GM12801 (cell line): ENCODE measurements around the gene MANEA.

Experiments used
- CTCF ChIP-seq: IDR thresholded peaks from one replicate; pipeline ENCODE4 v1.5.1; 2011; ENCODE audit warnings: control low read depth; ENCODE audit not compliant: insufficient read length; ENCODE audit errors: extremely low read depth

Gene MANEA

GRCh38 chr6:95572098-95572497 lies 5.2 kb upstream of the MANEA start:
- TF ChIP-seq CTCF = no peak

- TF ChIP-seq CTCF = no peak
Measured at GRCh38 chr6:95574811-95575210, 2.5 kb upstream of the MANEA start.

GRCh38 chr6:95576218-95576997 lies 927 bp upstream of the MANEA start:
- no peak for TF ChIP-seq CTCF

GRCh38 chr6:95576998-95577303 lies 384 bp upstream of the MANEA start:
- TF ChIP-seq CTCF = no peak

- no peak for TF ChIP-seq CTCF
Measured at GRCh38 chr6:95578106-95578410, 723 bp downstream of the MANEA start.

- TF ChIP-seq CTCF = no peak
Measured at GRCh38 chr6:95581073-95581472, 3.7 kb downstream of the MANEA start.

GRCh38 chr6:95587989-95588388 lies 10.7 kb downstream of the MANEA start:
- TF ChIP-seq CTCF = no peak

GRCh38 chr6:95589067-95589466 lies 11.7 kb downstream of the MANEA start:
- TF ChIP-seq CTCF = no peak
